GM18867 (cell line): Measurements from ENCODE around the gene IL17RB.

Experiments
- ATAC-seq: cut with Tn5 transposase; IDR thresholded peaks from one replicate; pipeline ENCODE4 v1.9.1; 2021; ENCODE audit warnings: mild to moderate bottlenecking, moderate library complexity; ENCODE audit not compliant: unreplicated experiment

IL17RB gene

GRCh38 chr3:53811143-53811927 is 35.0 kb upstream of the IL17RB start:
- ATAC-seq: no peak

- no peak for ATAC-seq
Measured at GRCh38 chr3:53812434-53812833, 33.9 kb upstream of the IL17RB start.

GRCh38 chr3:53813229-53813628 is 33.1 kb upstream of the IL17RB start:
- no peak for ATAC-seq

- ATAC-seq: no peak
Measured at GRCh38 chr3:53813876-53814275, 32.5 kb upstream of the IL17RB start.

GRCh38 chr3:53815067-53815466 is 31.3 kb upstream of the IL17RB start:
- ATAC-seq: no peak

GRCh38 chr3:53815651-53816050 is 30.7 kb upstream of the IL17RB start:
- ATAC-seq: no peak

- no peak for ATAC-seq
Measured at GRCh38 chr3:53816425-53816824, 29.9 kb upstream of the IL17RB start.

GRCh38 chr3:53817211-53817610 is 29.2 kb upstream of the IL17RB start:
- ATAC-seq: no peak

- no peak for ATAC-seq
Measured at GRCh38 chr3:53817809-53818208, 28.6 kb upstream of the IL17RB start.

- no peak for ATAC-seq
Measured at GRCh38 chr3:53818221-53819162, 27.9 kb upstream of the IL17RB start.

GRCh38 chr3:53819163-53819868 is 27.1 kb upstream of the IL17RB start:
- no peak for ATAC-seq

GRCh38 chr3:53820084-53820483 is 26.3 kb upstream of the IL17RB start:
- ATAC-seq: no peak

- ATAC-seq: no peak
Measured at GRCh38 chr3:53820756-53821580, 25.4 kb upstream of the IL17RB start.

GRCh38 chr3:53821631-53822121 is 24.7 kb upstream of the IL17RB start:
- no peak for ATAC-seq

GRCh38 chr3:53822331-53822741 is 24.0 kb upstream of the IL17RB start:
- ATAC-seq: no peak

- no peak for ATAC-seq
Measured at GRCh38 chr3:53823026-53823955, 23.1 kb upstream of the IL17RB start.

- ATAC-seq: no peak
Measured at GRCh38 chr3:53823956-53824657, 22.3 kb upstream of the IL17RB start.

GRCh38 chr3:53824795-53825194 is 21.6 kb upstream of the IL17RB start:
- no peak for ATAC-seq

GRCh38 chr3:53826048-53826447 is 20.3 kb upstream of the IL17RB start:
- ATAC-seq: no peak
